GM23338 (cell line): Measurements from ENCODE around the gene MYMX. TPM values are rescaled to one million over a fixed set of nuclear protein-coding genes. Genes with fewer than 3 reads are reported as not detected.

Experiments
- ATAC-seq: fragments of 200-7000 bp; cut with Tn5 transposase; 3 replicates; pipeline ENCODE4 v1.9.1; 2020
- DNase-seq: peaks from one replicate; pipeline ENCODE4 v3.0.0-alpha.2; 2015; ENCODE audit warnings: low spot score
- H2AFZ ChIP-seq: fragments of 200-600 bp; sonication (generic); 2 replicates; pipeline ENCODE4 v1.8.0; 2016; ENCODE audit warnings: antibody characterized with exemption, mild to moderate bottlenecking, moderate library complexity
- H3F3A ChIP-seq: fragments of 200-600 bp; sonication (generic); replicated peaks from 2 replicates; pipeline ENCODE4 v1.8.0; 2017; ENCODE audit warnings: antibody characterized with exemption, mixed run types, low read depth
- H3K27ac ChIP-seq: fragments of 200-600 bp; sonication (generic); 2 replicates; pipeline ENCODE4 v1.6.1; 2016; ENCODE audit warnings: low read depth
- H3K27me3 ChIP-seq: fragments of 200-600 bp; sonication (generic); 2 replicates; pipeline ENCODE4 v1.8.0; 2016; ENCODE audit warnings: mild to moderate bottlenecking, mixed run types, moderate library complexity; ENCODE audit not compliant: insufficient read depth
- H3K36me3 ChIP-seq: fragments of 200-600 bp; sonication (generic); 2 replicates; pipeline ENCODE4 v1.8.0; 2016; ENCODE audit warnings: mild to moderate bottlenecking; ENCODE audit not compliant: insufficient read depth
- H3K4me1 ChIP-seq: fragments of 200-600 bp; sonication (generic); 2 replicates; pipeline ENCODE4 v1.8.0; 2016; ENCODE audit warnings: mild to moderate bottlenecking, moderate library complexity; ENCODE audit not compliant: insufficient read depth
- H3K4me2 ChIP-seq: fragments of 200-600 bp; sonication (generic); 2 replicates; pipeline ENCODE4 v1.7.1; 2017; ENCODE audit warnings: mixed run types
- H3K4me3 ChIP-seq: fragments of 200-600 bp; sonication (generic); 2 replicates; pipeline ENCODE4 v1.6.1; 2016; ENCODE audit warnings: mixed run types
- H3K79me2 ChIP-seq: fragments of 200-600 bp; sonication (generic); replicated peaks from 2 replicates; pipeline ENCODE4 v1.8.0; 2017; ENCODE audit warnings: mild to moderate bottlenecking; ENCODE audit not compliant: insufficient read depth
- H3K9me2 ChIP-seq: fragments of 200-600 bp; sonication (generic); 2 replicates; pipeline ENCODE4 v1.8.0; 2017; ENCODE audit not compliant: insufficient read depth
- H4K20me1 ChIP-seq: fragments of 200-600 bp; sonication (generic); replicated peaks from 2 replicates; pipeline ENCODE4 v1.8.0; 2017; ENCODE audit warnings: mild to moderate bottlenecking; ENCODE audit not compliant: insufficient read depth
- H3K27ac Mint-ChIP-seq: 2 replicates; pipeline ENCODE4 v1.8.0; 2020; ENCODE audit warnings: inconsistent platforms, mild to moderate bottlenecking, moderate library complexity, mixed read lengths
- H3K27me3 Mint-ChIP-seq: 3 replicates; pipeline ENCODE4 v1.8.0; 2022; ENCODE audit warnings: low read depth, mild to moderate bottlenecking, moderate library complexity, mixed read lengths, inconsistent platforms; ENCODE audit not compliant: insufficient read depth, poor library complexity
- H3K36me3 Mint-ChIP-seq: 3 replicates; pipeline ENCODE4 v1.8.0; 2021; ENCODE audit warnings: low read depth, mild to moderate bottlenecking, inconsistent platforms, moderate library complexity, mixed read lengths
- H3K4me1 Mint-ChIP-seq: 3 replicates; pipeline ENCODE4 v1.8.0; 2020; ENCODE audit warnings: mild to moderate bottlenecking, inconsistent platforms, mixed read lengths
- H3K4me3 Mint-ChIP-seq: 3 replicates; pipeline ENCODE4 v1.8.0; 2021; ENCODE audit warnings: moderate library complexity, mild to moderate bottlenecking, inconsistent platforms, mixed read lengths
- H3K9me3 Mint-ChIP-seq: 3 replicates; pipeline ENCODE4 v1.8.0; 2020; ENCODE audit warnings: moderate library complexity, mild to moderate bottlenecking, inconsistent platforms, mixed read lengths
- CREB1 ChIP-seq: fragments of 250-450 bp; sonication (Bioruptor Pico); IDR thresholded peaks from 2 replicates; pipeline ENCODE4 v1.5.0; 2020; ENCODE audit warnings: low read depth, mild to moderate bottlenecking, moderate library complexity
- EZH2 ChIP-seq: fragments of 200-600 bp; sonication (generic); IDR thresholded peaks from one replicate; pipeline ENCODE4 v1.8.0; 2017; ENCODE audit warnings: antibody characterized with exemption, mild to moderate bottlenecking, low read depth; ENCODE audit not compliant: unreplicated experiment
- NANOG ChIP-seq: IDR thresholded peaks from 2 replicates; pipeline ENCODE4 v1.6.1; 2016; ENCODE audit warnings: antibody characterized with exemption, borderline replicate concordance
- ZNF114 ChIP-seq: fragments of 250-450 bp; sonication (Bioruptor Pico); IDR thresholded peaks from 2 replicates; pipeline ENCODE4 v1.5.0; 2020; ENCODE audit warnings: mild to moderate bottlenecking, moderate library complexity
- ZNF331 ChIP-seq: fragments of 250-450 bp; sonication (Bioruptor Pico); IDR thresholded peaks from 2 replicates; pipeline ENCODE4 v1.5.0; 2020; ENCODE audit warnings: low read depth, mild to moderate bottlenecking, moderate library complexity
- polyA plus RNA-seq: library from polyadenylated mRNA; unstranded; fragments of >200 nt; fragmentation: Nextera tagmentation; extraction: Ambion mirVana; gene quantifications from 2 replicates; pipeline ENCODE4 v1.2.1, GENCODE V29; 2016
- total RNA-seq: library from RNA; depleted of rRNA; stranded (reverse); fragments of >200 nt; shearing (Covaris generic); gene quantifications from 2 replicates; pipeline ENCODE4 v1.2.3, GENCODE V29; 2014
- TF ChIP-seq, protein P1 (sequence below), 2 experiments: fragments of 200-600 bp in 1 of 2; sonication (generic) in 1 of 2; conservative IDR thresholded peaks; 2 replicates each; pipeline versions ENCODE4 v1.5.1 to v1.6.1; 2016 to 2017; ENCODE audit warnings: antibody characterized with exemption in 2 of 2, low read depth in 2 of 2, mild to moderate bottlenecking in 2 of 2, moderate library complexity in 1 of 2
- TF ChIP-seq, protein P2 (sequence below): IDR thresholded peaks from one replicate; pipeline ENCODE4 v1.6.1; 2018; ENCODE audit warnings: antibody characterized with exemption; ENCODE audit not compliant: unreplicated experiment
- TF ChIP-seq, protein P3 (sequence below): fragments of 250-450 bp; sonication (Bioruptor Pico); IDR thresholded peaks from 2 replicates; pipeline ENCODE4 v1.5.0; 2020; ENCODE audit warnings: mild to moderate bottlenecking, moderate library complexity

The MYMX gene
- total and polyA plus RNA-seq, 2 experiments from 2014 or later: 2.8 to 7.1 TPM

DNA sequence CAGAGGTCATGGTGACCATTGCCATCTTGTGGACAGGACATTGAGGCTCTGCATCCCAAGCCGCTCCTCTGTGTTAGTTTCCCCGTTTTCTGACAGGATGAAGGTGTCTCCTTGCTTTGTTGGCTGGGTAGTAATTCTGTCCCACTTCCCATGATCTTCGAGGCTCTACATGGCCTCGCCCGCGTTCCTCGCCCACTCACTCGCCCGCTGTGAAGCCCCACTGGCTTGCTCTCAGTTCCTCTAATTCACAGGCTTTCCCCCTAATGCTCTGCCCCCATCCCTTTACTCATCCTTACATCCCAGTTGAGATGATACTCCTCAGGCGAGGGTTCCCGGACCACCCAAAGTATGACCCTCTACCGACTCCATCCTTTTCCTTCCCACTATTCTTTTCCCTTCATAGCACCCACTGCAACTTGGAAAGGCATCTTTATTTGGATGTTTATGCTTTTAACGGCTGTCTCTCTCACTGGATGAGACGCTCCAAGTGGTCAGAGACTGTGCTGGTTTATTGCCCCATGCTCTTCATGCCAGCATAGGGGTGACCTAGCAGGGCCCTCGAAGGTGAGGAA is 41.1 kb downstream of the MYMX start:
- Histone ChIP-seq H3K4me2 (peak overlapping the region; percentile 81), H3K27ac (peak overlapping the region; percentile 83), H3K79me2 (peaks cover 15% of the 10 kb centered on the region; the same call in 1 of the 2 replicates), H3K36me3 (peaks cover 15% of the 10 kb centered on the region), H3K9me2 (no peaks in the 10 kb centered on the region), H3K4me3 (peak overlapping the region; percentile 94), H3K27me3 (no peaks in the 10 kb centered on the region), H2AFZ (peak overlapping the region; percentile 60; the same call in 1 of the 2 replicates), H3K4me1 (peaks cover 1% of the 10 kb centered on the region), H4K20me1 (peaks cover 10% of the 10 kb centered on the region; the same call in 1 of the 2 replicates), H3F3A (peaks cover 38% of the 10 kb centered on the region)
- no peak for DNase-seq
- TF ChIP-seq, protein P1, sequence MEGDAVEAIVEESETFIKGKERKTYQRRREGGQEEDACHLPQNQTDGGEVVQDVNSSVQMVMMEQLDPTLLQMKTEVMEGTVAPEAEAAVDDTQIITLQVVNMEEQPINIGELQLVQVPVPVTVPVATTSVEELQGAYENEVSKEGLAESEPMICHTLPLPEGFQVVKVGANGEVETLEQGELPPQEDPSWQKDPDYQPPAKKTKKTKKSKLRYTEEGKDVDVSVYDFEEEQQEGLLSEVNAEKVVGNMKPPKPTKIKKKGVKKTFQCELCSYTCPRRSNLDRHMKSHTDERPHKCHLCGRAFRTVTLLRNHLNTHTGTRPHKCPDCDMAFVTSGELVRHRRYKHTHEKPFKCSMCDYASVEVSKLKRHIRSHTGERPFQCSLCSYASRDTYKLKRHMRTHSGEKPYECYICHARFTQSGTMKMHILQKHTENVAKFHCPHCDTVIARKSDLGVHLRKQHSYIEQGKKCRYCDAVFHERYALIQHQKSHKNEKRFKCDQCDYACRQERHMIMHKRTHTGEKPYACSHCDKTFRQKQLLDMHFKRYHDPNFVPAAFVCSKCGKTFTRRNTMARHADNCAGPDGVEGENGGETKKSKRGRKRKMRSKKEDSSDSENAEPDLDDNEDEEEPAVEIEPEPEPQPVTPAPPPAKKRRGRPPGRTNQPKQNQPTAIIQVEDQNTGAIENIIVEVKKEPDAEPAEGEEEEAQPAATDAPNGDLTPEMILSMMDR (conservative IDR thresholded peaks at IDR 0.05; ENCODE audit: low read depth in 2 of 2): 0 out of 4 replicates have a peak, but pooled peaks of 1 of the 2 experiments have one; percentile 6
- TF ChIP-seq, protein P2, sequence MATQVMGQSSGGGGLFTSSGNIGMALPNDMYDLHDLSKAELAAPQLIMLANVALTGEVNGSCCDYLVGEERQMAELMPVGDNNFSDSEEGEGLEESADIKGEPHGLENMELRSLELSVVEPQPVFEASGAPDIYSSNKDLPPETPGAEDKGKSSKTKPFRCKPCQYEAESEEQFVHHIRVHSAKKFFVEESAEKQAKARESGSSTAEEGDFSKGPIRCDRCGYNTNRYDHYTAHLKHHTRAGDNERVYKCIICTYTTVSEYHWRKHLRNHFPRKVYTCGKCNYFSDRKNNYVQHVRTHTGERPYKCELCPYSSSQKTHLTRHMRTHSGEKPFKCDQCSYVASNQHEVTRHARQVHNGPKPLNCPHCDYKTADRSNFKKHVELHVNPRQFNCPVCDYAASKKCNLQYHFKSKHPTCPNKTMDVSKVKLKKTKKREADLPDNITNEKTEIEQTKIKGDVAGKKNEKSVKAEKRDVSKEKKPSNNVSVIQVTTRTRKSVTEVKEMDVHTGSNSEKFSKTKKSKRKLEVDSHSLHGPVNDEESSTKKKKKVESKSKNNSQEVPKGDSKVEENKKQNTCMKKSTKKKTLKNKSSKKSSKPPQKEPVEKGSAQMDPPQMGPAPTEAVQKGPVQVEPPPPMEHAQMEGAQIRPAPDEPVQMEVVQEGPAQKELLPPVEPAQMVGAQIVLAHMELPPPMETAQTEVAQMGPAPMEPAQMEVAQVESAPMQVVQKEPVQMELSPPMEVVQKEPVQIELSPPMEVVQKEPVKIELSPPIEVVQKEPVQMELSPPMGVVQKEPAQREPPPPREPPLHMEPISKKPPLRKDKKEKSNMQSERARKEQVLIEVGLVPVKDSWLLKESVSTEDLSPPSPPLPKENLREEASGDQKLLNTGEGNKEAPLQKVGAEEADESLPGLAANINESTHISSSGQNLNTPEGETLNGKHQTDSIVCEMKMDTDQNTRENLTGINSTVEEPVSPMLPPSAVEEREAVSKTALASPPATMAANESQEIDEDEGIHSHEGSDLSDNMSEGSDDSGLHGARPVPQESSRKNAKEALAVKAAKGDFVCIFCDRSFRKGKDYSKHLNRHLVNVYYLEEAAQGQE: no peak
- H3K27ac Mint-ChIP-seq: peak overlapping the region; percentile 94
- peaks cover 49% of the 10 kb centered on the region for H3K27me3 Mint-ChIP-seq
- ATAC-seq: no peak
- H3K4me1 Mint-ChIP-seq: peaks cover 49% of the 10 kb centered on the region
- peaks cover 55% of the 10 kb centered on the region for H3K36me3 Mint-ChIP-seq
- peaks cover 7% of the 10 kb centered on the region for H3K9me3 Mint-ChIP-seq
- peak overlapping the region; percentile 78 for H3K4me3 Mint-ChIP-seq

DNA sequence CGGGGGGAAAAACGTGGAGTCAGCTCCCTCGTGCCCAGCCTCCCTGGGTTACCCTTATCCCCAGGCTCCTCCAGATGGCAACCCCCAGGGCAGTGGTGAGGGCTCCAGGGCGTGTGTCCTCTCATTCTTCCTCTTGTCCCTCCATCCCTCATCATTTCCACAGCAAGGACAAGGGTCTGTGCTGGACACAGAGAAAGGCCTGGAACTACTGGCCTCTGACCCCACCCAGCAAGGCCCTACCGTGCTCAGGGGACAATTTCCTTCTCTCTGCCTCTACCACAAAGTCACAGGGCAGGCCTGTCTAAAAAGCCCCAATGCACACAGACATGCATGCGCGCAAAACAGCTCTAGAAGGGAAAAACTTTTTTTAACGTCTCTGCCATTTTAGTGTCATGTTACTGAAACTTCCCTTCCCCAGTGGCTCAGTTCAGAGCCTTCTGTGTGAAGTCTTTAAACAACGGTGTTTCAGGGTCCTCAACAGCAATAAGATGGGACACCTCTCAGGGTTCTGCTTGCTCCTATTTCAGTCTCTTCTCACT is 41.7 kb downstream of the MYMX start:
- H4K20me1 ChIP-seq: peaks cover 7% of the 10 kb centered on the region; the same call in 1 of the 2 replicates
- no peak for DNase-seq
- H3K27me3 ChIP-seq: no peaks in the 10 kb centered on the region
- H3K9me2 ChIP-seq: no peaks in the 10 kb centered on the region
- peaks cover 7% of the 10 kb centered on the region for H3K9me3 Mint-ChIP-seq
- no peak for ATAC-seq
- H2AFZ ChIP-seq: no peak overlapping the region
- H3K4me1 ChIP-seq: peaks cover 6% of the 10 kb centered on the region
- H3K36me3 Mint-ChIP-seq: peaks cover 49% of the 10 kb centered on the region
- peaks cover 10% of the 10 kb centered on the region for H3K36me3 ChIP-seq
- peaks cover 50% of the 10 kb centered on the region for H3K4me1 Mint-ChIP-seq
- no peak overlapping the region for H3K4me3 ChIP-seq
- no peak overlapping the region for H3K27ac Mint-ChIP-seq
- peaks cover 47% of the 10 kb centered on the region for H3K27me3 Mint-ChIP-seq
- H3K4me2 ChIP-seq: peak overlapping the region; percentile 81
- H3F3A ChIP-seq: peaks cover 32% of the 10 kb centered on the region
- peak overlapping the region; percentile 78 for H3K4me3 Mint-ChIP-seq
- no peak overlapping the region for H3K27ac ChIP-seq
- H3K79me2 ChIP-seq: peaks cover 15% of the 10 kb centered on the region; the same call in 1 of the 2 replicates
- TF ChIP-seq ZNF114 (no peak), ZNF331 (CRISPR knock-in tag) (no peak), CREB1 (CRISPR knock-in tag) (no peak), EZH2 (no peak), NANOG (no peak)
- TF ChIP-seq, protein P3, sequence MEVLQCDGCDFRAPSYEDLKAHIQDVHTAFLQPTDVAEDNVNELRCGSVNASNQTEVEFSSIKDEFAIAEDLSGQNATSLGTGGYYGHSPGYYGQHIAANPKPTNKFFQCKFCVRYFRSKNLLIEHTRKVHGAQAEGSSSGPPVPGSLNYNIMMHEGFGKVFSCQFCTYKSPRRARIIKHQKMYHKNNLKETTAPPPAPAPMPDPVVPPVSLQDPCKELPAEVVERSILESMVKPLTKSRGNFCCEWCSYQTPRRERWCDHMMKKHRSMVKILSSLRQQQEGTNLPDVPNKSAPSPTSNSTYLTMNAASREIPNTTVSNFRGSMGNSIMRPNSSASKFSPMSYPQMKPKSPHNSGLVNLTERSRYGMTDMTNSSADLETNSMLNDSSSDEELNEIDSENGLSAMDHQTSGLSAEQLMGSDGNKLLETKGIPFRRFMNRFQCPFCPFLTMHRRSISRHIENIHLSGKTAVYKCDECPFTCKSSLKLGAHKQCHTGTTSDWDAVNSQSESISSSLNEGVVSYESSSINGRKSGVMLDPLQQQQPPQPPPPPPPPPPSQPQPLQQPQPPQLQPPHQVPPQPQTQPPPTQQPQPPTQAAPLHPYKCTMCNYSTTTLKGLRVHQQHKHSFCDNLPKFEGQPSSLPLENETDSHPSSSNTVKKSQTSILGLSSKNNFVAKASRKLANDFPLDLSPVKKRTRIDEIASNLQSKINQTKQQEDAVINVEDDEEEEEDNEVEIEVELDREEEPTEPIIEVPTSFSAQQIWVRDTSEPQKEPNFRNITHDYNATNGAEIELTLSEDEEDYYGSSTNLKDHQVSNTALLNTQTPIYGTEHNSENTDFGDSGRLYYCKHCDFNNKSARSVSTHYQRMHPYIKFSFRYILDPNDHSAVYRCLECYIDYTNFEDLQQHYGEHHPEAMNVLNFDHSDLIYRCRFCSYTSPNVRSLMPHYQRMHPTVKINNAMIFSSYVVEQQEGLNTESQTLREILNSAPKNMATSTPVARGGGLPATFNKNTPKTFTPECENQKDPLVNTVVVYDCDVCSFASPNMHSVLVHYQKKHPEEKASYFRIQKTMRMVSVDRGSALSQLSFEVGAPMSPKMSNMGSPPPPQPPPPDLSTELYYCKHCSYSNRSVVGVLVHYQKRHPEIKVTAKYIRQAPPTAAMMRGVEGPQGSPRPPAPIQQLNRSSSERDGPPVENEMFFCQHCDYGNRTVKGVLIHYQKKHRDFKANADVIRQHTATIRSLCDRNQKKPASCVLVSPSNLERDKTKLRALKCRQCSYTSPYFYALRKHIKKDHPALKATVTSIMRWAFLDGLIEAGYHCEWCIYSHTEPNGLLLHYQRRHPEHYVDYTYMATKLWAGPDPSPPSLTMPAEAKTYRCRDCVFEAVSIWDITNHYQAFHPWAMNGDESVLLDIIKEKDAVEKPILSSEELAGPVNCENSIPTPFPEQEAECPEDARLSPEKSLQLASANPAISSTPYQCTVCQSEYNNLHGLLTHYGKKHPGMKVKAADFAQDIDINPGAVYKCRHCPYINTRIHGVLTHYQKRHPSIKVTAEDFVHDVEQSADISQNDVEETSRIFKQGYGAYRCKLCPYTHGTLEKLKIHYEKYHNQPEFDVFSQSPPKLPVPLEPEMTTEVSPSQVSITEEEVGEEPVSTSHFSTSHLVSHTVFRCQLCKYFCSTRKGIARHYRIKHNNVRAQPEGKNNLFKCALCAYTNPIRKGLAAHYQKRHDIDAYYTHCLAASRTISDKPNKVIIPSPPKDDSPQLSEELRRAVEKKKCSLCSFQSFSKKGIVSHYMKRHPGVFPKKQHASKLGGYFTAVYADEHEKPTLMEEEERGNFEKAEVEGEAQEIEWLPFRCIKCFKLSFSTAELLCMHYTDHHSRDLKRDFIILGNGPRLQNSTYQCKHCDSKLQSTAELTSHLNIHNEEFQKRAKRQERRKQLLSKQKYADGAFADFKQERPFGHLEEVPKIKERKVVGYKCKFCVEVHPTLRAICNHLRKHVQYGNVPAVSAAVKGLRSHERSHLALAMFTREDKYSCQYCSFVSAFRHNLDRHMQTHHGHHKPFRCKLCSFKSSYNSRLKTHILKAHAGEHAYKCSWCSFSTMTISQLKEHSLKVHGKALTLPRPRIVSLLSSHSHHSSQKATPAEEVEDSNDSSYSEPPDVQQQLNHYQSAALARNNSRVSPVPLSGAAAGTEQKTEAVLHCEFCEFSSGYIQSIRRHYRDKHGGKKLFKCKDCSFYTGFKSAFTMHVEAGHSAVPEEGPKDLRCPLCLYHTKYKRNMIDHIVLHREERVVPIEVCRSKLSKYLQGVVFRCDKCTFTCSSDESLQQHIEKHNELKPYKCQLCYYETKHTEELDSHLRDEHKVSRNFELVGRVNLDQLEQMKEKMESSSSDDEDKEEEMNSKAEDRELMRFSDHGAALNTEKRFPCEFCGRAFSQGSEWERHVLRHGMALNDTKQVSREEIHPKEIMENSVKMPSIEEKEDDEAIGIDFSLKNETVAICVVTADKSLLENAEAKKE: no peak
